ENCODE measurements around the gene PLXDC2.
A peak's percentile ranks its signal among the peaks of the same experiment; 100 is the strongest.

Gene PLXDC2

DNA sequence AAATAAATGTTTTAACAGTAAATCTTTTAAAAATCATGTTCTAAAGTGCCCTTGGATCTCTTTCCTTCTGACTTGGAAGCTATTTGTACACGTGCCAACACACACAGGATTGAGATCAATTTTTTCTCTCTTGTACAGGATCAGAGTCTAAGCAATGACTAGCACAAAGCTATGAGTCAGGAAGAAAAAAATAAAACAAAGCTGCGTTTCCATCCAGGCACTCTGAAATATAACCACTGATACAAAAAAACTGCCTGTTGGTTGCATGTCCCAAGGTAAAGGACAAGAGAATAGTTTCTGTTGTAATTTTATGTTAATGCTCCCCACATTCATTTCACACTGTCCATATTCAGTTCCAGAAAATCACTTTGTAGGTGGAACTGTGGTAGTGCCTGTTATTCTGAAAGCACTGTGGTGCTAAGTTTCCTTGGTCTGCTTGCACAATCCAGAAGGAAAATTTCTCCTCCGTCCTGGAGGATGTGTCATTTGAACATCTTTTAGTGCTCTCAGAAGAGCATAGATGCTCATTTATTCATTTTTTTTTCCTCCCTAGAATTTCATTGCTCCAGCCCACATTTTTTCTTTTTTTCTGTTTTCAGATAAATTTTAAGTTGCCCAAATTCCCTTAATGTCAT is 113.4 kb downstream of the PLXDC2 start:
- Histone ChIP-seq H3K4me1 (ENCODE audit: insufficient read depth, low read length) (peaks cover 18% of the 10 kb centered on the region), H3K27me3 (ENCODE audit: insufficient read depth, low read length) (no peaks in the 10 kb centered on the region), H3K9me3 (ENCODE audit: insufficient read depth, low read depth, low read length) (no peaks in the 10 kb centered on the region), H3K9ac (ENCODE audit: low read depth, low read length) (no peak overlapping the region), H3K36me3 (ENCODE audit: insufficient read depth, low read length) (no peaks in the 10 kb centered on the region), H3K4me3 (ENCODE audit: low read length) (no peak overlapping the region), H3K27ac (ENCODE audit: low read depth, low read length) (no peak overlapping the region)
- 94% methylated on average over 3 of the region's 3 CpGs for WGBS

DNA sequence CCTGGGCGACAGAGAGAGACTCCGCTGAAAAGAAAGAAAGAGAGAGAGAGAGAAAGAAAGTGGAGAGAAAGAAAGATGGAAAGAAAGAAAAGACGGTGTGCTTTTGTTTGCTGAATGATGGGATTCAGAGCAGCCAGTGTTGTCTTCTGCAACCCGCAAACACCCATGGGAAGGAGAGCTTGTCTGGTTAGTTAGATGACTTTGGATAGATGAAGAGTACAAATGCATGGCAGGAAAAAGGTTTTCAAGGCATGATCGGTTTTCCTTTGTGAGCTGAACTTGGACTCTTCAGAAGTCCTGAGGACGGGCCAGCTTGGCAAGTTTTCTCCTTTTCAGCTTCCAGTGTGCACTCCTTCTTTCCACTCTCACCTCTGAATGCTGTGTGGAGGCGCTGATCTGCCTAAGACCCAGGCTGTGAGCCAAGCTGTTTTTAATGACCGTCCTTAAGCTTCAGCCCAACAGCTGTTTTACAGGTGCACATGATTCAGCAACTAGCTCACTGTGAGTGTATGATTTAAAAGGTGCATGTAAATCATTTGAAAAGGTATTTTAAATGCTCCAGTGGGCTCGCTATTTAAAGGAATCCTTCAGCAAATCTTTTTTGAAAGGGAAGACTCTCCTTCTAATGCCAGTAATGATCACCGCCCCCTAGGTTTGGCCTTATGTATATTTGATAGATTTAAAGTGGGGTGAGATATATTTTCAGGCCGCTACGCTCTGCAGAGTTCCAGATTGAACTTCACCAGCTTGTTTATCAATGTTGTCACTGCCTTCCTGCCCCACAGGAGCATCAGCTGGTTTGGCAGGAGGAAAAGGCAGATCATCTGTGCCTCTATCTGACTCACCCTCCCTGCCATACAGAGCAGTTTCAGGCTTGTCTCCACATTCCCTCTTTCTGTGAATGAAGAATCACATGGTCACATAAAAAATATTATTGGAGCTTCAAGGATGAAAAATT is 115.0 kb downstream of the PLXDC2 start:
- Histone ChIP-seq H3K4me3 (ENCODE audit: low read length) (no peak overlapping the region), H3K27ac (ENCODE audit: low read depth, low read length) (0 out of 2 replicates have a peak overlapping the region, but pooled peaks have one; percentile 5), H3K9ac (ENCODE audit: low read depth, low read length) (no peak overlapping the region), H3K4me1 (ENCODE audit: insufficient read depth, low read length) (peaks cover 9% of the 10 kb centered on the region), H3K27me3 (ENCODE audit: insufficient read depth, low read length) (no peaks in the 10 kb centered on the region), H3K36me3 (ENCODE audit: insufficient read depth, low read length) (no peaks in the 10 kb centered on the region), H3K9me3 (ENCODE audit: insufficient read depth, low read depth, low read length) (no peaks in the 10 kb centered on the region)
- 92% methylated on average over 12 of the region's 12 CpGs for WGBS

DNA sequence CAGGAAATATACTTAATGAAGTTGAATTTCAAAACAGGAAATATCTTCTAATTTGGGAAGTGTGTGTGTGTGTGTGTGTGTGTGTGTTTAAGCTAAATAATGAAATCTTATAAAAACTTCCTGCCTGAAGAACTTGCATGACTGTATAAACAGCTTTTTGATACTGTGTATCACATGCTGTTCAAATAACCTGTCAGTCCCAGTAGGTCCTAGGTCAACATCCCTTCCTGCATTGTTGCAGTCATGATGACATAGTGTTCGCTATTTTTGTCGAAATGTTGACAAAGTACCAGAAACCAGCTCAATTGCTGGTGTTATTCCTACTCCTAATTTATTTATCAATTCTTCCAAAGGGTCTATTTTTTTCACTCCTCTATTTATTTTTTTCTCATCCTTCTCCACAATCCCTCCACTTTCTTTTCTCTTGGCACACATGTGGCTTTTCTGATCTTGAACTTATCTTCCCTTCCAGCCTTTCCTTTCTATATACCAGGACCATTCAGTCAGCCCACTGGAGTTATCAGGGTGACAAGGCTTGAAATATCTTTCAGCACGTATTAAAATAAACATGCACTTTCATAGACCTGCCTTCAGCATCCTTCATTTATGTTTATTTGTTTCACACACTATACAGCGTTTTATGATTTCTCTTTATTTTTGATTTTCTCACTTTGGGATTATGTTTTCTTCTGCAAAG is 115.8 kb downstream of the PLXDC2 start:
- Histone ChIP-seq H3K27me3 (ENCODE audit: insufficient read depth, low read length) (no peaks in the 10 kb centered on the region), H3K9me3 (ENCODE audit: insufficient read depth, low read depth, low read length) (no peaks in the 10 kb centered on the region), H3K4me3 (ENCODE audit: low read length) (no peak overlapping the region), H3K9ac (ENCODE audit: low read depth, low read length) (no peak overlapping the region), H3K36me3 (ENCODE audit: insufficient read depth, low read length) (no peaks in the 10 kb centered on the region), H3K27ac (ENCODE audit: low read depth, low read length) (no peak overlapping the region), H3K4me1 (ENCODE audit: insufficient read depth, low read length) (peaks cover 8% of the 10 kb centered on the region)
- WGBS: 94% methylated on average over 4 of the region's 4 CpGs

DNA sequence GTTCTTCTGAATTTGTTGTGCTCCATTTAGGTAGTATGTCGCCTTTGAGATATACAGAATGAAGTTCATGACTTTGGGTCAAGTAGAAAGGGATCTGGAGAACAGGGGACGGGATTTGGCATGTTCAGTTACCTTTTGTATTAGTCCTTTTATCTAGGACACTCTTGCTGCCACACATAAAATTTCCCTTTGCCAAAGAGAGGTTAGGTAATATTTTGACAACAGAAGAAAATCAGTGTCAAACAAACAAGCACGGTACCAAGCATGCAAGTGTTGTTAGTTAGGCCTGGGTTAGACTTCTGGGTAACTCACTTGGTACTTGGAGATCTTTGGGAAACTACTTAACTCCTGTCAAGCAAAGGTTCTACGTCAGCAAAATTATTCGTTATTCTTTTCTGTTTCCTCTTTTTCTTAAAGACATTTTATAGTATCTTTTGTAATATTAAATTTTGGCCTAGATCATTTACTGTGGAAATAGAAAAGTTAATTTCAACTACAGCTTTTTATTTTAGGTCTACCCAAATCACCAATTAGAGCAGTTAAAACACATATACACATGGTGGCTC is 116.7 kb downstream of the PLXDC2 start:
- peaks cover 9% of the 10 kb centered on the region for H3K4me1 ChIP-seq (ENCODE audit: insufficient read depth, low read length)
- H3K9me3 ChIP-seq (ENCODE audit: insufficient read depth, low read depth, low read length): no peaks in the 10 kb centered on the region
- H3K36me3 ChIP-seq (ENCODE audit: insufficient read depth, low read length): no peaks in the 10 kb centered on the region
- H3K27ac ChIP-seq (ENCODE audit: low read depth, low read length): no peak overlapping the region
- no peak overlapping the region for H3K9ac ChIP-seq (ENCODE audit: low read depth, low read length)
- H3K27me3 ChIP-seq (ENCODE audit: insufficient read depth, low read length): no peaks in the 10 kb centered on the region
- H3K4me3 ChIP-seq (ENCODE audit: low read length): no peak overlapping the region
- WGBS: 96% methylated on average over 3 of the region's 5 CpGs

DNA sequence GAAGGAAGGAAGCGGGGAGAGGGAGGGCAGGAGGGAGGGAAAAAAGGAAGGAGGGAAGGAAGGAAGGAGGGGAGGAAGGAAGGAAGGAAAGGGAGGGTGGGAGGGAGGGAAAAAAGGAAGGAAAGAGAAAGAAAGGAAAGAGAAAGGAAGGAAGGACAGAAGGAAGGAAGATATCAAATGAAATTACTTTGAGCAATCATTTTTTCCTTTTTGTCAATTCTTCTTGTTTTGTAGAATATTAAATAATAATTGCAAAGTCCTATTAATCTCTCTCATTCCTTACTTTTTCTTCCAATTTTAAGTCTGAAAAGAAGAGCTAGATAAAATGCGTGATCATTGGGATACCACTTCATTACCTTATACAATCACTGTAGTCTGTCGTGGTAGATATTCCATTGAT is 117.5 kb downstream of the PLXDC2 start:
- 97% methylated on average over 2 of the region's 3 CpGs for WGBS
- Histone ChIP-seq H3K9ac (ENCODE audit: low read depth, low read length) (no peak overlapping the region), H3K27ac (ENCODE audit: low read depth, low read length) (no peak overlapping the region), H3K4me1 (ENCODE audit: insufficient read depth, low read length) (peaks cover 11% of the 10 kb centered on the region), H3K36me3 (ENCODE audit: insufficient read depth, low read length) (no peaks in the 10 kb centered on the region), H3K9me3 (ENCODE audit: insufficient read depth, low read depth, low read length) (no peaks in the 10 kb centered on the region), H3K4me3 (ENCODE audit: low read length) (no peak overlapping the region), H3K27me3 (ENCODE audit: insufficient read depth, low read length) (no peaks in the 10 kb centered on the region)

DNA sequence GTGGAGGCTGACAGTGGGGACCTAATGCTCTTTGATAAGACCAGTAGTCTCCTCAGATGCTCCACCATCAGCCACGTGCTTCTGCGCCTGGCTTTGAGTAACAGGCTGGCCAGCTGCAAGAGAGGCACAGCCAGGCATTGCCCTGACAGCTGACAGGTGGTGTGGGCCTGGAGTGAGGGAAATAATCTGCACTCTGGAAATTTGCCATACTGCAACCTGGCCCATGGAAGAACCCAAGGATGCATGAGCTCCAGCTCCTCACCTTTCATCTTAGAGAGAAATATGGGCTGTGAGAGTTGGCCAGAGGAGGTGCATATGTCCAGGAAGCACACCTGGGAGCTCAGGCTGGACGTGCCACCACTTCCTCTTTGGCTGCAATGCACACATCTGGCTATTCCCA is 118.9 kb downstream of the PLXDC2 start:
- Histone ChIP-seq H3K4me3 (ENCODE audit: low read length) (no peak overlapping the region), H3K9me3 (ENCODE audit: insufficient read depth, low read depth, low read length) (no peaks in the 10 kb centered on the region), H3K9ac (ENCODE audit: low read depth, low read length) (no peak overlapping the region), H3K27me3 (ENCODE audit: insufficient read depth, low read length) (no peaks in the 10 kb centered on the region), H3K27ac (ENCODE audit: low read depth, low read length) (no peak overlapping the region), H3K36me3 (ENCODE audit: insufficient read depth, low read length) (no peaks in the 10 kb centered on the region), H3K4me1 (ENCODE audit: insufficient read depth, low read length) (peaks cover 11% of the 10 kb centered on the region)
- WGBS: 98% methylated on average over 3 of the region's 3 CpGs

DNA sequence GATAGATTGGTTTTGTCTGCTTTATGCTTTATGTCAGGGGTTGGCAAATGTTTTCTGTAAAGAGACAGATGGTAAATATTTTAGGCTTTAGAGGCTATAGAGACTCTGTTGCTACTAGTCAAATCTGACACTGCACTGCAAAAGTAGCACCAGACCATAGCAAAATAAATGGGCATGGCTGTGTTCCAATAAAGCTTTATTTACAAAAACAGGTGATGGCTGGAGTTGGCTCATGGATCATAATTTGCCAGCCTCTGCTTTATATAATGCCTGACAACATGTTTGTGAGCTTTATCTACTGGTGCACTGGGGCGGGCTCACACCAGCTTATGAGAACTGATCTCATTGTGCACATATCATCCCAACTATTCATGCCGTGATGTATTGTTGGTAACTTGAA is 120.1 kb downstream of the PLXDC2 start:
- Histone ChIP-seq H3K4me3 (ENCODE audit: low read length) (no peak overlapping the region), H3K9ac (ENCODE audit: low read depth, low read length) (no peak overlapping the region), H3K27me3 (ENCODE audit: insufficient read depth, low read length) (no peaks in the 10 kb centered on the region), H3K9me3 (ENCODE audit: insufficient read depth, low read depth, low read length) (no peaks in the 10 kb centered on the region), H3K4me1 (ENCODE audit: insufficient read depth, low read length) (peaks cover 12% of the 10 kb centered on the region), H3K27ac (ENCODE audit: low read depth, low read length) (no peak overlapping the region), H3K36me3 (ENCODE audit: insufficient read depth, low read length) (no peaks in the 10 kb centered on the region)
- 100% methylated on average over 2 of the region's 2 CpGs for WGBS

DNA sequence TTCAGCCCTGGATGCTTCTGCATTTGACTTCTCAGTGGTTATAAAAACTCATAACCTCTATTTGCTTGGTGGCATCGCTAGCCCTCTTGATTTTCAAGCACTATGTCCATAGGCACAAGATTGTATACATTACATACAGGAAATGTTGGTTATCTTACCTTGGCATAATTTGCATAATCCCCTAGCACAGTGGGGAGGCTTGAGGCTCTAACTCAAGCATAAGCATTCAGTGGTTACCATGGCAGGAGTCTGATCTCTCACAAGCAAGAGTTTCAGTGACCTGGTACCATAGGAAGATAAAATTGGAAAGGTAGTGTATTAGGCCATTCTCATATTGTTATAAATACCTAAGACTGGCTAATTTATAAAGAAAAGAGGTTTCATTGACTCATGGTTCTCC is 121.8 kb downstream of the PLXDC2 start:
- no peak overlapping the region for H3K4me3 ChIP-seq (ENCODE audit: low read length)
- H3K9ac ChIP-seq (ENCODE audit: low read depth, low read length): no peak overlapping the region
- H3K9me3 ChIP-seq (ENCODE audit: insufficient read depth, low read depth, low read length): no peaks in the 10 kb centered on the region
- H3K4me1 ChIP-seq (ENCODE audit: insufficient read depth, low read length): peaks cover 14% of the 10 kb centered on the region
- H3K36me3 ChIP-seq (ENCODE audit: insufficient read depth, low read length): no peaks in the 10 kb centered on the region
- no peak overlapping the region for H3K27ac ChIP-seq (ENCODE audit: low read depth, low read length)
- H3K27me3 ChIP-seq (ENCODE audit: insufficient read depth, low read length): no peaks in the 10 kb centered on the region
- WGBS: 100% methylated on average over 1 of the region's 1 CpG

DNA sequence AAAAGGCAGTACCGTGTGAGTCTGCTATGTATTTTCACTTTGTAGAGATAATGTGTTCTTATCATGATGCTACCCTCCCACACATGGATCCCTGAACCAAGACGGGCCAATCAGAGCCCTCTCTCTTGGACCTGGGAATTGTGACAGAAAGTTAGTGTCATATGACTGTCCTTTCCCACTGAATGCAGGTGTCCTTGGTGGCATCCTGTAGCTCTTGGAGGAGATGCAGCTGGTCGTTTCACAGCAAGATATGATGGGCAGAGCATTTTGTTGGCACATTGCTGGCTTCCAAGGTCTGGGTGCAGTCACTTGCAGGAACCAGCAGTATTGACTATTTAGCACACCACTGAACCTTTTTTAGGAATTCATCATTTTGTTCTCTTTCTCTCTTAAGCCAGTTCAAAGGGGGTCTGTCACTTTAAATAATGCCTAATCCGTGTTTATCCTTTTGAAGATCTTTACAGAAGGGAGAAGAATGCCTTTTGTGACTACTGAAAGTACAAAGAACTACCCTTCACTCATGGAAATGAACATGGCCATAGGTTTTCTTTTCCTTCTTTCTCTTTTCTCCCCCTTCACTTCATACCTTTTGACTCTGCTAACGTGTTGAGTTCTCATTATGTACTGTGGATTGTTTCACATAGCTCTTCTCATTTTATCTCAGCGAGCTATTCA is 125.1 kb downstream of the PLXDC2 start:
- H3K9me3 ChIP-seq (ENCODE audit: insufficient read depth, low read depth, low read length): peaks cover 6% of the 10 kb centered on the region; the same call in 1 of the 2 replicates
- no peak overlapping the region for H3K9ac ChIP-seq (ENCODE audit: low read depth, low read length)
- H3K27me3 ChIP-seq (ENCODE audit: insufficient read depth, low read length): no peaks in the 10 kb centered on the region
- H3K4me1 ChIP-seq (ENCODE audit: insufficient read depth, low read length): peaks cover 14% of the 10 kb centered on the region
- WGBS: 51% methylated on average over 3 of the region's 6 CpGs
- no peaks in the 10 kb centered on the region for H3K36me3 ChIP-seq (ENCODE audit: insufficient read depth, low read length)
- no peak overlapping the region for H3K4me3 ChIP-seq (ENCODE audit: low read length)
- no peak overlapping the region; the same call in 1 of the 2 replicates for H3K27ac ChIP-seq (ENCODE audit: low read depth, low read length)

DNA sequence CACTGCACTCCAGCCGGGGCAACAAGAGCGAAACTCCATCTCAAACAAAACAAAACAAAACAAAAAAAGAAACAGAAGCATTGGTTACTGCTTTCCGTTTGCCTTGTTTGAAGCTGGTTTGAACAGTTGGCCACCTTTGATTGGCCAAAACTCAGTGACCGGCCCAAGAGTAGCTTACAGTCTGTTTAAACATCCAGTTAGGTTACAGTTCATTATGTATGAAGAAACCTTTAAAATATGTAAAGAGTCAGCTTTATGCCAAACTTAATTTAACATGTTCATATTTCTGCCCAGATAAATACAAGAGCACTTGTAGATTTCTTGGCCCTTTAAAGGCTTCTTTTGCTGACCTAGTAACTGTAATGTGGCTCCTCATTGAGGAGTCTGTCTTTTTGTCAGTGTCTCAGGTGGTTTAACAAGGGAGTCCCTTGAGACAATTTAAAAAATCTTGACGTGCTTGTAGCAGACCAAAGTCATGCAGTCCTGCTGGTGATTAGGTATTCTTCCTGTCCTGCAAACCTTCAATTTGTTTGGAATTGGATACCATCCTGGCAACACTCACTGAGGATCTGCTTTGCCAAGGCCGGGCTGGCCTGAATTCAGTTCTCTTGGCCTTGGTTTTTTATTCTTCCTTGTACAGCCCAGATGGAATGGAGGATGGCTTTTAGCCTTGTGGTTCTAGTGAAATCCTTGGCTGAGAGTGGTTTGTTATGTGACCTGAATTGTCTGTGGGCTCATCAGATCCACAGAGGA is 128.9 kb downstream of the PLXDC2 start:
- 93% methylated on average over 6 of the region's 6 CpGs for WGBS
- peaks cover 6% of the 10 kb centered on the region; the same call in 1 of the 2 replicates for H3K9me3 ChIP-seq (ENCODE audit: insufficient read depth, low read depth, low read length)

More for the DNA sequence above, 128.9 kb downstream of the PLXDC2 start:
- no peak overlapping the region for H3K9ac ChIP-seq (ENCODE audit: low read depth, low read length)
- no peak overlapping the region for H3K4me3 ChIP-seq (ENCODE audit: low read length)
- H3K36me3 ChIP-seq (ENCODE audit: insufficient read depth, low read length): no peaks in the 10 kb centered on the region
- no peak overlapping the region for H3K27ac ChIP-seq (ENCODE audit: low read depth, low read length)
- H3K27me3 ChIP-seq (ENCODE audit: insufficient read depth, low read length): no peaks in the 10 kb centered on the region
- H3K4me1 ChIP-seq (ENCODE audit: insufficient read depth, low read length): peaks cover 12% of the 10 kb centered on the region
